Kidney (tissue), 14 donors: ENCODE measurements around the gene TREM1. TPM values are rescaled to one million over a fixed set of nuclear protein-coding genes. Genes with fewer than 3 reads are reported as not detected.

ENCODE experiments used
- DNase-seq, 5 donors: peaks; one replicate each; pipeline ENCODE4 v3.0.0-alpha.2; 2013 to 2020
- FAIRE-seq: peaks from 2 replicates; lab custom pipeline; 2012; peaks lifted over from hg19 to GRCh38; lab: Jason Lieb, UNC
- H3K27ac ChIP-seq, 2 donors: one replicate each; pipeline ENCODE4 v1.7.0; 2013; ENCODE audit warnings: low read depth in 2 of 2, low read length in 2 of 2, inconsistent platforms in 1 of 2
- H3K27me3 ChIP-seq: one replicate; pipeline ENCODE4 v1.7.1; 2013; ENCODE audit warnings: low read length, inconsistent platforms; ENCODE audit not compliant: control insufficient read depth, insufficient read depth
- H3K36me3 ChIP-seq, 3 donors: one replicate each; pipeline versions ENCODE4 v1.7.0 to v1.7.1; 2013; ENCODE audit warnings: low read length in 3 of 3, control low read depth in 1 of 3, inconsistent platforms in 1 of 3; ENCODE audit not compliant: insufficient read depth in 3 of 3, control insufficient read depth in 2 of 3
- H3K4me1 ChIP-seq, 3 donors: one replicate each; pipeline versions ENCODE4 v1.7.0 to v1.7.1; 2013; ENCODE audit warnings: low read length in 3 of 3, inconsistent platforms in 1 of 3, low read depth in 1 of 3; ENCODE audit not compliant: control insufficient read depth in 2 of 3, insufficient read depth in 2 of 3
- H3K4me3 ChIP-seq, 3 donors: one replicate each; pipeline versions ENCODE4 v1.7.0 to v1.8.1; 2013; ENCODE audit warnings: low read length in 3 of 3, control low read depth in 1 of 3, inconsistent platforms in 1 of 3
- H3K9ac ChIP-seq, 3 donors: one replicate each; pipeline versions ENCODE4 v1.7.0 to v1.7.1; 2013; ENCODE audit warnings: low read length in 3 of 3, control low read depth in 1 of 3, inconsistent platforms in 1 of 3
- H3K9me3 ChIP-seq, 3 donors: one replicate each; pipeline versions ENCODE4 v1.7.0 to v1.7.1; 2013; ENCODE audit warnings: low read length in 3 of 3, control low read depth in 1 of 3, inconsistent platforms in 1 of 3; ENCODE audit not compliant: control insufficient read depth in 2 of 3, insufficient read depth in 1 of 3
- intact Hi-C: fragments of 100-400 bp; cut with DNase I; formaldehyde crosslinking; loops from one replicate; pipeline ENCODE4 v1.11.1; 2022
- polyA plus RNA-seq: library from polyadenylated mRNA; stranded (reverse); fragments of 350-450 nt; fragmentation: Illumina TruSeq; extraction: RNeasy Lipid Tissue Mini Kit (QIAGEN cat#74804); gene quantifications from one replicate; pipeline ENCODE4 v1.2.3, GENCODE V29; 2014; ENCODE audit warnings: low read depth, low replicate concordance; ENCODE audit not compliant: insufficient read depth
- total RNA-seq: library from RNA; stranded (reverse); fragmentation: NEBNext Ultra II Directional; extraction: Animal tissue kit (Norgen Biotek cat#: 25700); gene quantifications from one replicate; pipeline ENCODE4 v1.2.1, GENCODE V29; 2021
- TF ChIP-seq, protein P1 (sequence below): IDR thresholded peaks from 3 replicates; pipeline ENCODE4 v1.5.1; 2012; ENCODE audit warnings: mild to moderate bottlenecking, moderate library complexity, borderline replicate concordance; ENCODE audit not compliant: insufficient read depth; ENCODE audit errors: extremely low read depth
- donor health status: control.
- donor health status: control.
- donor health status: control.
- donor health status: control.
- donor health status: control.
- donor health status: DM: yes; HTN: yes; CAD: no.
- donor health status: Normal renal cell carcinoma (clear cell type).

The TREM1 gene
- total and polyA plus RNA-seq, 2 donors from 2014 or later: 1.4 TPM; not detected in 1

GRCh38 chr6:41266541-41266940 is 19.9 kb downstream of the TREM1 start:
- H3K9me3 ChIP-seq: peaks cover 0 to 5% (median 3%) of the 10 kb centered on the region in 3 donors
- H3K27me3 ChIP-seq: no peaks in the 10 kb centered on the region
- FAIRE-seq (no peak), DNase-seq (no peak)
- no peak overlapping the region for H3K27ac ChIP-seq
- TF ChIP-seq, protein P1, sequence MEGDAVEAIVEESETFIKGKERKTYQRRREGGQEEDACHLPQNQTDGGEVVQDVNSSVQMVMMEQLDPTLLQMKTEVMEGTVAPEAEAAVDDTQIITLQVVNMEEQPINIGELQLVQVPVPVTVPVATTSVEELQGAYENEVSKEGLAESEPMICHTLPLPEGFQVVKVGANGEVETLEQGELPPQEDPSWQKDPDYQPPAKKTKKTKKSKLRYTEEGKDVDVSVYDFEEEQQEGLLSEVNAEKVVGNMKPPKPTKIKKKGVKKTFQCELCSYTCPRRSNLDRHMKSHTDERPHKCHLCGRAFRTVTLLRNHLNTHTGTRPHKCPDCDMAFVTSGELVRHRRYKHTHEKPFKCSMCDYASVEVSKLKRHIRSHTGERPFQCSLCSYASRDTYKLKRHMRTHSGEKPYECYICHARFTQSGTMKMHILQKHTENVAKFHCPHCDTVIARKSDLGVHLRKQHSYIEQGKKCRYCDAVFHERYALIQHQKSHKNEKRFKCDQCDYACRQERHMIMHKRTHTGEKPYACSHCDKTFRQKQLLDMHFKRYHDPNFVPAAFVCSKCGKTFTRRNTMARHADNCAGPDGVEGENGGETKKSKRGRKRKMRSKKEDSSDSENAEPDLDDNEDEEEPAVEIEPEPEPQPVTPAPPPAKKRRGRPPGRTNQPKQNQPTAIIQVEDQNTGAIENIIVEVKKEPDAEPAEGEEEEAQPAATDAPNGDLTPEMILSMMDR: no peak
- no peaks in the 10 kb centered on the region for H3K4me1 ChIP-seq
- no peak overlapping the region for H3K4me3 ChIP-seq
- no peak overlapping the region for H3K9ac ChIP-seq
- H3K36me3 ChIP-seq: no peaks in the 10 kb centered on the region
- intact Hi-C loops: no loop called here

- H3K36me3 ChIP-seq: no peaks in the 10 kb centered on the region
- no peak overlapping the region for H3K27ac ChIP-seq
- TF ChIP-seq, protein P1: no peak
- no peaks in the 10 kb centered on the region for H3K27me3 ChIP-seq
- H3K4me3 ChIP-seq: no peak overlapping the region
- no peaks in the 10 kb centered on the region for H3K4me1 ChIP-seq
- DNase-seq (no peak), FAIRE-seq (no peak)
- peaks cover 0 to 7% (median 6%) of the 10 kb centered on the region in 3 donors for H3K9me3 ChIP-seq
- no peak overlapping the region for H3K9ac ChIP-seq
- intact Hi-C loops: no loop called here
Observed at GRCh38 chr6:41263267-41263666, 23.2 kb downstream of the TREM1 start.

DNA sequence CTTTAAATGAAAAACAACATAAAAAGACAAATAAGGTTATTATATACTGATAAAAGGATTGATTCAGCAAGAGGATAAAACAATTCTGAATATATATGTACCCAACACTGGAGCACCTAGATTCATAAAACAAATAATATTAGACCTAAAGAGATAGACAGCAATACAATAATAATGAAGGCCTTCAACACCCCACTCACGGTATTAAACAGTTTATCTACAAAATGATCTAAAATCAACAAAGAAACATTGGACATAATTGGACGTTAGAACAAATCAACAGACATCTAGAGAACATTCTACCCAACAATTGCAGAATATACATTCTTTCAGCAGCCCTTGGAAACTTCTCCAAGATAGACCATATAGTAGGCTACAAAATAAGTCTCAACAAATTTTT is 24.1 kb downstream of the TREM1 start:
- Histone ChIP-seq H3K36me3 (no peaks in the 10 kb centered on the region), H3K27ac (no peak overlapping the region), H3K27me3 (no peaks in the 10 kb centered on the region), H3K9me3 (peaks cover 0 to 11% (median 6%) of the 10 kb centered on the region in 3 donors), H3K9ac (no peak overlapping the region), H3K4me3 (no peak overlapping the region), H3K4me1 (no peaks in the 10 kb centered on the region)
- DNase-seq (no peak), FAIRE-seq (no peak)
- TF ChIP-seq, protein P1: no peak
- intact Hi-C loops: no loop called here

DNA sequence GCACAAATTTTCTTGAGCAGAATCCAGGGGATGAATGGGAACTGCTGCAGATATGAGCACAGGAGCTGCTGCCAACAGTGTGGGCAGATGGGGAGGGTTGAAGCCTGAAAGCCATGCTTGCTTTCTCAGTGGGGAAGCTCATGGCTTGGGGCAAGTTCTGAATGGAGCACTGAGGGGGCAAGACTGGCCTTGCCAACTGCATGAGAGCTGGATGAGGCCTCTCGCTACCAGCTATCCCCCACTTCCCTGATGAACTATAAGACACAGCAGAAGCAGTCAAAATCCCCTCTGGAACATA is 28.3 kb downstream of the TREM1 start:
- peaks cover 0 to 3% (median 3%) of the 10 kb centered on the region in 3 donors for H3K4me1 ChIP-seq
- H3K4me3 ChIP-seq: no peak overlapping the region
- no peaks in the 10 kb centered on the region for H3K27me3 ChIP-seq
- H3K9me3 ChIP-seq: peaks cover 0 to 11% (median 3%) of the 10 kb centered on the region in 3 donors
- H3K9ac ChIP-seq: no peak overlapping the region
- H3K36me3 ChIP-seq: no peaks in the 10 kb centered on the region
- intact Hi-C loops: no loop called here
- no peak overlapping the region for H3K27ac ChIP-seq
- DNase-seq (no peak), FAIRE-seq (no peak)
- TF ChIP-seq, protein P1: no peak
